Aorta (tissue), 5 donors: ENCODE results near the gene PIMREG. TPM values are rescaled to one million over a fixed set of nuclear protein-coding genes. Genes with fewer than 3 reads are reported as not detected.

ENCODE experiments used
- ATAC-seq: fragments of 200-7000 bp; cut with Tn5 transposase; one replicate; pipeline ENCODE4 v1.9.1; 2022; ENCODE audit warnings: moderate library complexity; ENCODE audit not compliant: low FRiP score
- DNase-seq, 2 donors: peaks; one replicate each; pipeline ENCODE4 v3.0.0-alpha.2; 2020
- H3K27ac ChIP-seq, 2 donors: one replicate each; pipeline ENCODE4 v1.5.1; 2013; ENCODE audit warnings: low read length in 2 of 2, mild to moderate bottlenecking in 2 of 2, moderate library complexity in 2 of 2, control low read depth in 1 of 2, inconsistent platforms in 1 of 2, low read depth in 1 of 2
- H3K27me3 ChIP-seq, 2 donors: one replicate each; pipeline ENCODE4 v1.6.1; 2013; ENCODE audit warnings: control low read depth in 1 of 2, low read length in 1 of 2, mild to moderate bottlenecking in 1 of 2, moderate library complexity in 1 of 2; ENCODE audit not compliant: insufficient read depth in 2 of 2, control insufficient read depth in 1 of 2
- H3K36me3 ChIP-seq, 2 donors: one replicate each; pipeline ENCODE4 v1.6.1; 2013; ENCODE audit warnings: control low read depth in 1 of 2, low read length in 1 of 2, mild to moderate bottlenecking in 1 of 2; ENCODE audit not compliant: insufficient read depth in 2 of 2, control insufficient read depth in 1 of 2
- H3K4me1 ChIP-seq, 2 donors: one replicate each; pipeline ENCODE4 v1.6.1; 2013; ENCODE audit warnings: low read length in 2 of 2, control low read depth in 1 of 2, mild to moderate bottlenecking in 1 of 2, moderate library complexity in 1 of 2; ENCODE audit not compliant: insufficient read depth in 2 of 2, control insufficient read depth in 1 of 2
- H3K4me3 ChIP-seq, 2 donors: one replicate each; pipeline ENCODE4 v1.5.1; 2013; ENCODE audit warnings: low read length in 2 of 2, control low read depth in 1 of 2, mild to moderate bottlenecking in 1 of 2
- H3K9me3 ChIP-seq: one replicate; pipeline ENCODE4 v1.6.1; 2013; ENCODE audit warnings: mild to moderate bottlenecking, low read length; ENCODE audit not compliant: control insufficient read depth
- WGBS, 2 donors: extraction: QIAGEN DNeasy Blood & Tissue Kit; methylation state at CpG; one replicate each; pipeline ENCODE4 v1.1.7; 2013; 5-methylcytosine and 5-hydroxymethylcytosine counted together
- intact Hi-C, 2 donors: fragments of 100-400 bp; cut with DNase I; formaldehyde crosslinking; loops; one replicate each; pipeline versions ENCODE4 v1.14.2 to v1.15.0; 2022
- polyA plus RNA-seq, 2 donors: library from polyadenylated mRNA; stranded (reverse); fragments of 200-250 nt; gene quantifications; one replicate each; pipeline ENCODE4 v1.2.3, GENCODE V29; 2013
- total RNA-seq, 2 donors: library from RNA; stranded (reverse); fragmentation: NEBNext Ultra II Directional; extraction: Animal tissue kit (Norgen Biotek cat#: 25700); gene quantifications; one replicate each; pipeline ENCODE4 v1.2.1, GENCODE V29; 2021
- donor health status: healthy with polysubstance abuse.
- donor health status: Bipolar disorder and iron deficiency.
- donor health status: DM: no; HTN: no; CAD: no.
- donor health status: DM: no; HTN: no; CAD: no.
- donor health status: DM: yes; HTN: yes; CAD: no.

PIMREG gene
- total and polyA plus RNA-seq, 4 donors, result 0.50 to 0.84 TPM; not detected in 2

DNA sequence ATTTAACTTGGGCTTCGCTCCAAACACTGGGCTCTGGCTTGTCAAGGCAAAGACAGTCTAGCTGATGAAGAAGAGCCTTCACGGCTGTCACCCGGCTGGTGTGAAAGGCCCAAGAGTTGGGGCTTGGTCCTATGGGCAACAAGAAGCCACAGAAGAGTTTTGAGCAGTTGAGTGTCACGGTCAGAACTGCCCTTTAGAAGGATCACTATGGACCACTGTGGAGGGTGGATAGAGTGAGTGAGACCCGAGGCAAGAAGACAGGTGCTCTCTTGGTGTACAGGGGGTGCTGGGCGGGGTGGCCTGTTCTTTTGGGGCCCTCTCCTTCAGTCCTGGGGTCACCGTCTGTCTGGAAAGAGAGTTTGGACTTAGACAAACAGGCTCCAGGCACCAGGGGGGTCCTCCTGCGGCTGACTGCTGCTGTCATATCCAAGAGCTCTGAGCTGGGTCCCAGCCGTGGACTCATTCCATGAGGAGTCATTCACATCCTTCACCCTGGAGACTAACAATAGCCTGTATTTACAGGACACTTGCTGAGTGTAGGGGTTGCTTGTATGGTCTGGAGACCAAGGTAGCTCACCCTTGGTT, 2.4 kb downstream of the PIMREG start:
- no peak overlapping the region for H3K27ac ChIP-seq
- 95 to 96% methylated on average over 9 of the region's 9 CpGs for WGBS, 2 donors
- H3K4me3 ChIP-seq, result no peak overlapping the region
- H3K36me3 ChIP-seq, result no peaks in the 10 kb centered on the region
- DNase-seq, result no peak
- H3K4me1 ChIP-seq, result no peaks in the 10 kb centered on the region
- intact Hi-C loops, result no loop called here
- H3K9me3 ChIP-seq, result peaks cover 1% of the 10 kb centered on the region
- no peaks in the 10 kb centered on the region for H3K27me3 ChIP-seq
- no peak for ATAC-seq

- ATAC-seq (no peak), DNase-seq (no peak)
- Histone ChIP-seq H3K4me3 (no peak overlapping the region), H3K27me3 (no peaks in the 10 kb centered on the region), H3K9me3 (no peaks in the 10 kb centered on the region), H3K36me3 (no peaks in the 10 kb centered on the region), H3K27ac (no peak overlapping the region), H3K4me1 (no peaks in the 10 kb centered on the region)
- WGBS, 2 donors, result 94 to 98% methylated on average over 6 of the region's 6 CpGs
- intact Hi-C loops, result no loop called here
Measured at GRCh38 chr17:6448473-6448872, 4.2 kb downstream of the PIMREG start.

DNA sequence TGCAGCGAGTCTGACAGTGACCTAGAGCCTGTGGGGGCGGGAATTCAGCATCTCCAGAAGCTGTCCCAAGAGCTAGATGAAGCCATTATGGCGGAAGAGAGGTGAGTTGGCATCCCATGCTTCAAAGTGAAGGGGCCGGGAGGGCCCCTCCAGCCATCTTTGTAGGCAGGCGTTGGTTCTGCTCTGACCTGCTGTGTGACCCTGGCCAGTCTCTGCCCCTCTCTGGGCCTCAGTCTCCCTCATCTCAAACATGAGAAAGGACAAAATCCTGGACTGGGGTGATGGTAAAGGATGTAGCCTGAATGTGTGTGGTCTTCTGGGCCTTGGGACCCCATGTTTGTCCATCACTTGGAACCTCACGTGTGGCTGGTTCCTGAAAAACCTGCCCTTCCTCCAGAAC, 5.1 kb downstream of the PIMREG start:
- Histone ChIP-seq H3K4me1 (no peaks in the 10 kb centered on the region), H3K9me3 (no peaks in the 10 kb centered on the region), H3K36me3 (no peaks in the 10 kb centered on the region), H3K27me3 (no peaks in the 10 kb centered on the region), H3K4me3 (no peak overlapping the region), H3K27ac (no peak overlapping the region)
- WGBS, 2 donors, result 95 to 99% methylated on average over 6 of the region's 6 CpGs
- no peak for ATAC-seq
- intact Hi-C loops, result no loop called here
- DNase-seq, result peak in 1 of 2 donors; percentile 40

- Histone ChIP-seq H3K9me3 (no peaks in the 10 kb centered on the region), H3K4me3 (no peak overlapping the region), H3K27me3 (no peaks in the 10 kb centered on the region), H3K4me1 (no peaks in the 10 kb centered on the region), H3K36me3 (no peaks in the 10 kb centered on the region), H3K27ac (no peak overlapping the region)
- intact Hi-C loops, result no loop called here
- 60 to 63% methylated on average over 12 of the region's 12 CpGs for WGBS, 2 donors
- ATAC-seq (no peak), DNase-seq (no peak)
Measured at GRCh38 chr17:6450926-6451832, 6.9 kb downstream of the PIMREG start.

GRCh38 chr17:6452471-6453266, 8.4 kb downstream of the PIMREG start:
- intact Hi-C loops, result no loop called here
- Histone ChIP-seq H3K9me3 (no peaks in the 10 kb centered on the region), H3K36me3 (no peaks in the 10 kb centered on the region), H3K27ac (no peak overlapping the region), H3K4me1 (no peaks in the 10 kb centered on the region), H3K27me3 (no peaks in the 10 kb centered on the region), H3K4me3 (no peak overlapping the region)
- ATAC-seq (no peak), DNase-seq (no peak)
- 90 to 91% methylated on average over 10 of the region's 10 CpGs for WGBS, 2 donors

DNA sequence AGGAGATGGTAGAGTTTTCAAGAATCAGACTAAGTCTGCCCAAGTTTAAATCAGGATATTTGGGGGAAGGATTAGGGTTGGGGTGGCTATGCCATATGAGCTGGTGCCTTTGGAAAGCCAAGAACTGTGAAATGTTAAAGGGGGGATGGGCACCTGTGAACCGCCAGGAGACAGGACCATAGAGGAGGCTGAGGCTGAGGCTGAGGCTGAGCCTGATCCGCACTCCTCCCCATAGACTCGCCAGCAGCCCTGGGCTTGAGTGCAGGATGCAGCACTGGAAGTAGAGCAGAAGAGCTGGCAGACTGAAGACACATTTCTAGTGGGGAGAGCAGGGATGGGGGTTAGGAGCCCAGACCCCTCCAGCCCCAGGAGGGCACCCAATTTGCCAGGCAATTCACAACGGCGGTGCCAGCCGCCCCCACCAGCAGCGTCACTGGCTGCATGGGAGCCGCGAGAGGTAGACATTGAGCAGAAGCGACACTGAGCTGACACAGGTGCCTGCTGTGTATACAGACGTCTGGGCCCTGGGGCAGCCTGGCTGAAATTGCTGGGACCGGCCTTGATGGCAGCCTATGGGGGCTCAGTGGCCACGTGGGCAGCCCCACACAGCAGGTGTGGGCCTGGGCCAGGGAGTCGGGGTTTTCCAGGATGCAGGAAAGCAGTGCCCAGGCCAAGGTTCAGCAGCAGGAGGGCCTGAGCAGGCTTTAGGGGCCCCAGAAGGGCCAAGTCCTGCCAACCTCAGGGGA, 9.2 kb downstream of the PIMREG start:
- Histone ChIP-seq H3K27me3 (no peaks in the 10 kb centered on the region), H3K4me1 (no peaks in the 10 kb centered on the region), H3K4me3 (no peak overlapping the region), H3K27ac (no peak overlapping the region), H3K36me3 (no peaks in the 10 kb centered on the region), H3K9me3 (no peaks in the 10 kb centered on the region)
- intact Hi-C loops, result no loop called here
- DNase-seq (peak in 1 of 2 donors; percentile 55), ATAC-seq (no peak)
- WGBS, 2 donors, result 74 to 79% methylated on average over 14 of the region's 14 CpGs

- no peak for ATAC-seq
Measured at GRCh38 chr17:6454495-6455320, 10.5 kb downstream of the PIMREG start.

GRCh38 chr17:6455321-6455705, 11.1 kb downstream of the PIMREG start:
- H3K4me3 ChIP-seq, result no peak overlapping the region
- no peak for ATAC-seq
- intact Hi-C loops, result no loop called here

More at GRCh38 chr17:6454495-6455320, 10.5 kb downstream of the PIMREG start:
- Histone ChIP-seq H3K36me3 (no peaks in the 10 kb centered on the region), H3K27ac (no peak overlapping the region), H3K9me3 (no peaks in the 10 kb centered on the region), H3K27me3 (no peaks in the 10 kb centered on the region), H3K4me1 (no peaks in the 10 kb centered on the region), H3K4me3 (no peak overlapping the region)
- DNase-seq, result peak in 1 of 2 donors; percentile 72
- WGBS, 2 donors, result 26 to 27% methylated on average over 33 to 35 of the region's 35 CpGs
- intact Hi-C loops, result no loop called here

More at GRCh38 chr17:6455321-6455705, 11.1 kb downstream of the PIMREG start:
- Histone ChIP-seq H3K27me3 (no peaks in the 10 kb centered on the region), H3K4me1 (no peaks in the 10 kb centered on the region), H3K36me3 (no peaks in the 10 kb centered on the region), H3K27ac (no peak overlapping the region), H3K9me3 (no peaks in the 10 kb centered on the region)
- peak; percentile 51 to 79 for DNase-seq
- WGBS, 2 donors, result 0 to 1% methylated on average over 32 to 35 of the region's 35 CpGs
